Measurements from ENCODE around the gene GLRX5.

The GLRX5 gene

GRCh38 chr14:95494456-95494855 is 40.4 kb upstream of the GLRX5 start:
- peaks cover 90% of the 10 kb centered on the region for H3K79me2 ChIP-seq (ENCODE audit: low read length)
- H3K4me3 ChIP-seq (ENCODE audit: low read length), result no peak overlapping the region
- H3K27ac ChIP-seq (ENCODE audit: low read length), result peak overlapping the region; percentile 87
- no peak for TF ChIP-seq CTCF (IDR thresholded peaks at IDR 0.05; ENCODE audit: low read depth, low read length)
- no peak for TF ChIP-seq EZH2phosphoT487 (IDR thresholded peaks at IDR 0.05; ENCODE audit: low read depth)
- H3K4me2 ChIP-seq (ENCODE audit: low read length), result peak overlapping the region; percentile 73
- H3K27me3 ChIP-seq (ENCODE audit: low read depth, low read length), result no peaks in the 10 kb centered on the region
- no peak overlapping the region for H2AFZ ChIP-seq (ENCODE audit: low read depth, low read length)
- H3K9ac ChIP-seq (ENCODE audit: low read length), result no peak overlapping the region; the same call in 1 of the 2 replicates
- peaks cover 52% of the 10 kb centered on the region for H3K4me1 ChIP-seq (ENCODE audit: low read length)
- H3K9me3 ChIP-seq (ENCODE audit: insufficient read depth, low read length), result no peaks in the 10 kb centered on the region
- 0 out of 2 replicates have a peak, but pooled peaks cover 5% of the 10 kb centered on the region for H4K20me1 ChIP-seq (ENCODE audit: insufficient read depth, low read length)
- peaks cover 9% of the 10 kb centered on the region for H3K36me3 ChIP-seq (replicated peaks; ENCODE audit: low read depth, low read length)

GRCh38 chr14:95495076-95495475 is 39.8 kb upstream of the GLRX5 start:
- Histone ChIP-seq H3K4me1 (ENCODE audit: low read length) (peaks cover 50% of the 10 kb centered on the region), H3K36me3 (replicated peaks; ENCODE audit: low read depth, low read length) (peaks cover 9% of the 10 kb centered on the region), H4K20me1 (ENCODE audit: insufficient read depth, low read length) (0 out of 2 replicates have a peak, but pooled peaks cover 1% of the 10 kb centered on the region), H3K9me3 (ENCODE audit: insufficient read depth, low read length) (no peaks in the 10 kb centered on the region), H2AFZ (ENCODE audit: low read depth, low read length) (no peak overlapping the region), H3K79me2 (ENCODE audit: low read length) (peaks cover 85% of the 10 kb centered on the region), H3K9ac (ENCODE audit: low read length) (peak overlapping the region; percentile 61), H3K27me3 (ENCODE audit: low read depth, low read length) (no peaks in the 10 kb centered on the region), H3K4me3 (ENCODE audit: low read length) (peak overlapping the region; percentile 27; the same call in 1 of the 2 replicates), H3K27ac (ENCODE audit: low read length) (peak overlapping the region; percentile 87), H3K4me2 (ENCODE audit: low read length) (peak overlapping the region; percentile 73)
- TF ChIP-seq CTCF (IDR thresholded peaks at IDR 0.05; ENCODE audit: low read depth, low read length) (no peak), EZH2phosphoT487 (IDR thresholded peaks at IDR 0.05; ENCODE audit: low read depth) (no peak)

GRCh38 chr14:95495538-95496025 is 39.3 kb upstream of the GLRX5 start:
- Histone ChIP-seq H3K79me2 (ENCODE audit: low read length) (peaks cover 85% of the 10 kb centered on the region), H3K4me1 (ENCODE audit: low read length) (peaks cover 53% of the 10 kb centered on the region), H2AFZ (ENCODE audit: low read depth, low read length) (no peak overlapping the region), H3K4me3 (ENCODE audit: low read length) (peak overlapping the region; percentile 55), H3K9me3 (ENCODE audit: insufficient read depth, low read length) (no peaks in the 10 kb centered on the region), H3K36me3 (replicated peaks; ENCODE audit: low read depth, low read length) (peaks cover 9% of the 10 kb centered on the region), H3K27ac (ENCODE audit: low read length) (peak overlapping the region; percentile 87), H3K9ac (ENCODE audit: low read length) (peak overlapping the region; percentile 61), H3K4me2 (ENCODE audit: low read length) (peak overlapping the region; percentile 73), H4K20me1 (ENCODE audit: insufficient read depth, low read length) (no peaks in the 10 kb centered on the region), H3K27me3 (ENCODE audit: low read depth, low read length) (no peaks in the 10 kb centered on the region)
- TF ChIP-seq CTCF (IDR thresholded peaks at IDR 0.05; ENCODE audit: low read depth, low read length), result no peak
- TF ChIP-seq EZH2phosphoT487 (IDR thresholded peaks at IDR 0.05; ENCODE audit: low read depth), result no peak

- peak overlapping the region; percentile 55 for H3K4me3 ChIP-seq (ENCODE audit: low read length)
Measured at GRCh38 chr14:95496111-95496681, 38.7 kb upstream of the GLRX5 start.

More at GRCh38 chr14:95496111-95496681, 38.7 kb upstream of the GLRX5 start:
- H3K4me2 ChIP-seq (ENCODE audit: low read length), result peak overlapping the region; percentile 73
- H3K79me2 ChIP-seq (ENCODE audit: low read length), result peaks cover 85% of the 10 kb centered on the region
- no peaks in the 10 kb centered on the region for H3K9me3 ChIP-seq (ENCODE audit: insufficient read depth, low read length)
- H4K20me1 ChIP-seq (ENCODE audit: insufficient read depth, low read length), result 0 out of 2 replicates have a peak, but pooled peaks cover 4% of the 10 kb centered on the region
- TF ChIP-seq EZH2phosphoT487 (IDR thresholded peaks at IDR 0.05; ENCODE audit: low read depth), result no peak
- H3K27ac ChIP-seq (ENCODE audit: low read length), result peak overlapping the region; percentile 87
- H3K27me3 ChIP-seq (ENCODE audit: low read depth, low read length), result no peaks in the 10 kb centered on the region
- H3K9ac ChIP-seq (ENCODE audit: low read length), result peak overlapping the region; percentile 55
- no peak overlapping the region for H2AFZ ChIP-seq (ENCODE audit: low read depth, low read length)
- peaks cover 14% of the 10 kb centered on the region for H3K36me3 ChIP-seq (replicated peaks; ENCODE audit: low read depth, low read length)
- peaks cover 53% of the 10 kb centered on the region for H3K4me1 ChIP-seq (ENCODE audit: low read length)
